ENCODE measurements around the gene ARRB1. TPM values are rescaled to one million over a fixed set of nuclear protein-coding genes. Genes with fewer than 3 reads are reported as not detected.

ARRB1 gene
- total RNA-seq, 1 donor from 2014 or later: 33.1 TPM

DNA sequence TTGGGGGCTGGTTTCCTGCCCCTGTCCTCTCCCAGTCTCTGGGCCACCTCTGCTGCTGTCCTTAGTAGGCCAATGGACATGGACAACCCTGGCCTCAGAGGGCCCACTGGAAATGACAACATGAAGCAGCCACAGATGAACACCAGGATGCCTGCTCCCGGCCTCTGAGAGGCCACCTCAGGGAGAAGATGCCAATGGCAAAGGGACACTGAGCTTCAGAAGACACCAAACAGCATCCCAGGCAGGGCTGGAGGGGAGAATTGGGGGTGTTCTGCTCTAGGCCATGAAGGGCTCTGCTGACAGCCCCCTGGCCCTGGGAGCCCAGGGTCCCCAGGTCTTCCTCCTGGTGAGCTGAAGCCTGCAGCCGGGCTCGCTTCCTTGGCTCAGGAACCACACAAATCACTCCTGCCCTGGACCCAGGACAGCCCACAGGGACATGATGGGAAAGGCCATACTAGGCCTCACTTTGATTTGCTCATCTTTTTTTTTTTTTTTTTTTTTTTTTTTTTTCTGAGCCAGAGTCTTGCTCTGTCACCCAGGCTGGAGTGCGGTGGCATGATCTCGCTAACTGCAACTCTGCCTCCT lies 65.6 kb downstream of the ARRB1 start:
- intact Hi-C loops (cut with DNase I): loop anchor here (10.0 kb wide), 1 partner anchor 239 kb away; the partner anchor contains the start of gene GDPD5
- no peaks in the 10 kb centered on the region for H3K9me3 ChIP-seq
- TF ChIP-seq POLR2AphosphoS5 (IDR thresholded peaks at IDR 0.05; ENCODE audit: insufficient read depth in 1 of 2, low read depth in 1 of 2): no peak
- TF ChIP-seq, protein P1, sequence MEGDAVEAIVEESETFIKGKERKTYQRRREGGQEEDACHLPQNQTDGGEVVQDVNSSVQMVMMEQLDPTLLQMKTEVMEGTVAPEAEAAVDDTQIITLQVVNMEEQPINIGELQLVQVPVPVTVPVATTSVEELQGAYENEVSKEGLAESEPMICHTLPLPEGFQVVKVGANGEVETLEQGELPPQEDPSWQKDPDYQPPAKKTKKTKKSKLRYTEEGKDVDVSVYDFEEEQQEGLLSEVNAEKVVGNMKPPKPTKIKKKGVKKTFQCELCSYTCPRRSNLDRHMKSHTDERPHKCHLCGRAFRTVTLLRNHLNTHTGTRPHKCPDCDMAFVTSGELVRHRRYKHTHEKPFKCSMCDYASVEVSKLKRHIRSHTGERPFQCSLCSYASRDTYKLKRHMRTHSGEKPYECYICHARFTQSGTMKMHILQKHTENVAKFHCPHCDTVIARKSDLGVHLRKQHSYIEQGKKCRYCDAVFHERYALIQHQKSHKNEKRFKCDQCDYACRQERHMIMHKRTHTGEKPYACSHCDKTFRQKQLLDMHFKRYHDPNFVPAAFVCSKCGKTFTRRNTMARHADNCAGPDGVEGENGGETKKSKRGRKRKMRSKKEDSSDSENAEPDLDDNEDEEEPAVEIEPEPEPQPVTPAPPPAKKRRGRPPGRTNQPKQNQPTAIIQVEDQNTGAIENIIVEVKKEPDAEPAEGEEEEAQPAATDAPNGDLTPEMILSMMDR (IDR thresholded peaks at IDR 0.05): no peak
- TF ChIP-seq POLR2A (IDR thresholded peaks at IDR 0.05): no peak
- no peak overlapping the region for H3K4me3 ChIP-seq
- no peaks in the 10 kb centered on the region for H3K27me3 ChIP-seq
- no peak overlapping the region for H3K27ac ChIP-seq
- peaks cover 0 to 16% of the 10 kb centered on the region in 2 donors for H3K36me3 ChIP-seq
- no peaks in the 10 kb centered on the region for H3K4me1 ChIP-seq
- DNase-seq (ENCODE audit: extremely low spot score in 2 of 2): no peak

DNA sequence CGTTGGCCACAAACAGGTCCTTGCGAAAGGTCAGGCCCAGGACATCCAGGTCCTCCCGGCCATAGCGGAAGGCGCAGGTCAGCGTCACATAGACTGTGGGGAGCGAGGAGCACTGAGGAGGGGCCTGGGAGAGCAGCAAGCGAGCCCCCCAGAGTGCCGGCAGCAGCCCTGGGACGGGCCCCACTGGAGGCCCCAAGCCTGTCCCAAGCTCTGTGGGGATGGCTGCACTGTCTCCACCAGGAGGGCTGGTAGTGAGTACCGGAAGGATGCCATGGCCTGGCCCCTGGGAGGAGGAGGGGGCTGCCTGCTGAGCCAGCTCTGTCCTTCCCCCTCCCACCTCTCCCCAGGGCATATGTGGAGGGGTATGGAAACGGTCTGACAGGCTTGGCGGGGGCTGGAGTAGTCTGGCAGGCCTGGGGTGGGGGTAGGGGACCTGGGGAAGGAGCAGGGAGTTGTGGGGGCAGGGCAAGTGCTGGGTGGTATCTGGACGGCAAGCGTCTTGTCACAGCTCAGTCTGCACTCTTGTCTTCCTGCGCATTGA lies 68.0 kb downstream of the ARRB1 start:
- H3K27ac ChIP-seq: no peak overlapping the region
- H3K4me3 ChIP-seq: no peak overlapping the region
- TF ChIP-seq, protein P1 (IDR thresholded peaks at IDR 0.05): no peak
- TF ChIP-seq POLR2A (IDR thresholded peaks at IDR 0.05) (no peak), POLR2AphosphoS5 (IDR thresholded peaks at IDR 0.05; ENCODE audit: insufficient read depth in 1 of 2, low read depth in 1 of 2) (no peak)
- H3K9me3 ChIP-seq: no peaks in the 10 kb centered on the region
- no peak for DNase-seq (ENCODE audit: extremely low spot score in 2 of 2)
- no peaks in the 10 kb centered on the region for H3K27me3 ChIP-seq
- intact Hi-C loops (cut with DNase I): loop anchor here (5.0 to 10.0 kb wide), 2 partner anchors 34 to 241 kb away; partner anchors contain the start of gene GDPD5
- peaks cover 0 to 19% of the 10 kb centered on the region in 2 donors for H3K36me3 ChIP-seq
- no peaks in the 10 kb centered on the region for H3K4me1 ChIP-seq

DNA sequence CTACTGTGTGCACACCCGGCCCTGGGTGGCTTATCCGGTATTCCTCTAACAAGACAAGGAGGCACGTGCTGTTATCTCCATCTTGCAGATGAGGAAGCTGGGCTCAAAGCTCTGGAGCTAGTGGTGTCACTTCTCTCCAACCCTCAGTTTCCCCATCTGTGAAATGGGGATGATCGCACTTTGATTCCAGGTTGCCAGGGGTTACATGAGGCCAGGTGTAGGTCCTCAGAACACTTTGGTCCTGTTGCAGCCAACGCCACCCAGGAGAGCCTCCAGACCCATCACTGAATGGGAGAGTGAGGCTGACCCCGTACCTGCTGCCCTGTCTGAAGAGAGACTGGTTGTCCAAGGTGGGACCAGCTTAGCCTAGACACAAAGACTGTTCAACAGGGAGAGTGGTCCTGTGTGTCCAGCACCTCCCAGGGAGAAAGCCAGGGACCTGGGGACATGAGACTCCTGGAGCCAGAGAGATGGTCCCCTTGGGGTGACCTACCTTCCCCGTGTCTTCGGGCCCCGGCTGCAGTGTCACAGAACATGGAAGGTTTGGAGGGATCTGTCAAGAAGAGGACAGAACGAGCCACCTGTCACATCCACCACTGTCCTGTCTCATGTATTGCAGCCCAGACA lies 69.9 kb downstream of the ARRB1 start:
- H3K4me1 ChIP-seq: no peaks in the 10 kb centered on the region
- no peak for DNase-seq (ENCODE audit: extremely low spot score in 2 of 2)
- H3K27me3 ChIP-seq: no peaks in the 10 kb centered on the region
- TF ChIP-seq POLR2A (IDR thresholded peaks at IDR 0.05) (no peak), POLR2AphosphoS5 (IDR thresholded peaks at IDR 0.05; ENCODE audit: insufficient read depth in 1 of 2, low read depth in 1 of 2) (no peak)
- TF ChIP-seq, protein P1 (IDR thresholded peaks at IDR 0.05): no peak
- intact Hi-C loops (cut with DNase I): loop anchor here (5.0 to 10.0 kb wide), 2 partner anchors 36 to 243 kb away; partner anchors contain the start of gene GDPD5
- no peaks in the 10 kb centered on the region for H3K9me3 ChIP-seq
- no peak overlapping the region for H3K4me3 ChIP-seq
- H3K27ac ChIP-seq: no peak overlapping the region
- H3K36me3 ChIP-seq: peaks cover 0 to 34% of the 10 kb centered on the region in 2 donors

DNA sequence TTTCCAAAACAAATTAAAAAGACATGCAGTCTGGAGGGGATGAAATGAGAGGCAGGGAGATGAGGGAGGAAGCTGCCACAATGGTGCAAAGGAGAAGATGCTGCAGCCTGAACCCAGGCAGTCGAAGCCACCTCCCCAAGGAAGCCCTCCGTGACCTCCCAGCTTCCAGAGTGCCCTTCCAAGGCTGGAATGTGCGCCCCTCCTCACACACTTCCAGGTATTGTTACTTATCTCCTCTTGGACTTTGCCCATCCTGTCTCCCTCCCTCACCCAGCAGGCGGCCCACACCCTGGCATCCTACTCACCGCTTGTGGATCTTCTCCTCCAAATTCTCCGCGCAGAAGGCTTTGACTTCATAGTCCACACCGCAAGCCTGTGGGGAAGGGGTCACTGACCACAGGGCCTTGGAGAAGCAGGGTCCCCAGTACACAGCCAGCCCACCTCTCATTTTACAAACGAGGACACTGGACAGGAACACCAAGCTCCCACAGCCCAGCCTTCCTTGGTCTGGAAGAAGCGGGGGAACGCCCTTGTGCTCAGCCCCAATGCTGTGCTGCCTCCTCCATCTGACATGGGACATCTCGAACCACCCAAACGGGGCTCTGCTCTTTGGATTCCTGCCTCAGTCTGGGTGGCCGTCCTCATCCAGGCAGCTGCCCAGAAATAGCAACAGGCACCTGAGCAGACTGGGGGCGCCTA lies 70.5 kb downstream of the ARRB1 start:
- Histone ChIP-seq H3K36me3 (peaks cover 0 to 34% of the 10 kb centered on the region in 2 donors), H3K4me3 (no peak overlapping the region), H3K9me3 (no peaks in the 10 kb centered on the region), H3K27me3 (no peaks in the 10 kb centered on the region), H3K27ac (peak overlapping the region; percentile 20), H3K4me1 (no peaks in the 10 kb centered on the region)
- no peak for DNase-seq (ENCODE audit: extremely low spot score in 2 of 2)
- intact Hi-C loops (cut with DNase I): loop anchor here (5.0 to 10.0 kb wide), 2 partner anchors 36 to 244 kb away; partner anchors contain the start of gene GDPD5
- TF ChIP-seq POLR2AphosphoS5 (IDR thresholded peaks at IDR 0.05; ENCODE audit: insufficient read depth in 1 of 2, low read depth in 1 of 2) (no peak), POLR2A (IDR thresholded peaks at IDR 0.05) (no peak)
- TF ChIP-seq, protein P1 (IDR thresholded peaks at IDR 0.05): no peak
